ENCODE results near the gene ANKS1B. TPM values are rescaled to one million over a fixed set of nuclear protein-coding genes. Genes with fewer than 3 reads are reported as not detected.

Gene ANKS1B
- total and polyA plus RNA-seq, 7 donors: 0.46 to 7.4 (median 3.6) TPM

- DNase-seq: no peak
- WGBS, 3 donors: 84 to 92% (median 85%) methylated on average over 10 of the region's 10 CpGs
- H3K27ac ChIP-seq: no peak overlapping the region
- H3K27me3 ChIP-seq (ENCODE audit: insufficient read depth in 3 of 3, low read length in 2 of 3): no peaks in the 10 kb centered on the region
- no peak overlapping the region for H3K4me3 ChIP-seq
- H3K4me1 ChIP-seq: no peaks in the 10 kb centered on the region
- H3K9me3 ChIP-seq: no peaks in the 10 kb centered on the region
- TF ChIP-seq CTCF (IDR thresholded peaks at IDR 0.05): no peak
- intact Hi-C loops (cut with DNase I): no loop called here
- ATAC-seq: no peak
- H3K36me3 ChIP-seq (ENCODE audit: insufficient read depth in 1 of 2, low read depth in 1 of 2): peaks cover 0 to 41% of the 10 kb centered on the region in 2 donors
These were observed 1248.1 kb downstream of the ANKS1B start for GRCh38 chr12:98736352-98737321.

DNA sequence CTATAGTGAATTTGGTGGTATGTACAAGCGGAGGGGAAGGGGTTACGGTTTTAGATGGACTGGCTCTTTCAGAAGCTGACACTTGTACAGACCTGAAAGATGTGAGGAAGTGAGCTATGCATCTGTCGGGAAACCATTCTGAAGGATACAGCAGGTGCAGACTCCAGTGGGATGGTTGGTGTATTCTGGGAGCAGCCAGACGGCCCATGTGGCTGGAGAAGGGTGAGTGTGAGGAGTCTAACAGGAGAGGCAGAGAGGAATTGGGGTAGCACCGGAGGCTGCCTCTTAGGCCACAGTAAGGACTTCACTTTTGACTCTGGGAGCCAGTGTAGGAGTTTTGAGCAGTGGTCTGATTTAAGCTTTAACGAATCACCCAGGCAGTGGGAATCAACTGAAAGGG is 1248.9 kb downstream of the ANKS1B start:
- no peaks in the 10 kb centered on the region for H3K27me3 ChIP-seq (ENCODE audit: insufficient read depth in 3 of 3, low read length in 2 of 3)
- peaks cover 0 to 50% of the 10 kb centered on the region in 2 donors for H3K36me3 ChIP-seq (ENCODE audit: insufficient read depth in 1 of 2, low read depth in 1 of 2)
- DNase-seq: no peak
- intact Hi-C loops (cut with DNase I): no loop called here
- no peak for ATAC-seq
- H3K27ac ChIP-seq: no peak overlapping the region
- no peak overlapping the region for H3K4me3 ChIP-seq
- no peak for TF ChIP-seq CTCF (IDR thresholded peaks at IDR 0.05)
- no peaks in the 10 kb centered on the region for H3K9me3 ChIP-seq
- H3K4me1 ChIP-seq: no peaks in the 10 kb centered on the region
- 87 to 92% (median 88%) methylated on average over 6 of the region's 6 CpGs for WGBS, 3 donors

DNA sequence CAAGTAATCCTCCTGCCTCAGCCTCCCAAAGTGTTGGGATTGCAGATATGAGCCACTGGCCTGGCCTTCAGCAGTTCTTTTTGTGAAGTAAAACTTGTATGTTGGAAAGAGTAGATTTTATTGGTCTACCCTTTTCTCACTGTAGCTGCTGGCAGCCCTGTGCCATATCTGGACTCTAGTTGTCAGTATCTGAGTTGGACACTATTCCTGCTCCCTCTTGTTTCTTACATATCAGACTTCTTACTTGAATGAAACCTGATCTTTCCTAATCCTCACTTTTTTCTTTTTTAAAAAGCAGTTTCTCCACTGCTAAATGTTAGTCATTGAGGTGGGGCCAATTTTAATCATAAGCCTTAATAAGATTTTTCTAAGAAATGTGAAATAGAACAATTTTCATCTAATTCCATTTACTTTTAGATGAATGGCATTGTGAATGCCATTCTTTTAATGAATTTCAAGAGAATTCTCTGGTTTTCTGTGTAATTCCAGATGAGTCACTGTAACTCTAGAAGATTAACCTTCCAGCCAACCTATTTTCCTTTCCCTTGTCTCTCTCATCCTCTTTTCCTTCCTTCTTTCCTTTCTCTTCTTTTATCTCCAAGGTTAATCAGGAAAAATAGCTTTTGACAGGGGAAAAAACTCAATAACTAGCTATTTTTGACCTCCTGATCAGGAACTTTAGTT is 1250.9 kb downstream of the ANKS1B start:
- Histone ChIP-seq H3K9me3 (no peaks in the 10 kb centered on the region), H3K27me3 (ENCODE audit: insufficient read depth in 3 of 3, low read length in 2 of 3) (no peaks in the 10 kb centered on the region), H3K27ac (no peak overlapping the region), H3K4me3 (no peak overlapping the region), H3K4me1 (no peaks in the 10 kb centered on the region), H3K36me3 (ENCODE audit: insufficient read depth in 1 of 2, low read depth in 1 of 2) (peaks cover 0 to 70% of the 10 kb centered on the region in 2 donors)
- intact Hi-C loops (cut with DNase I): no loop called here
- DNase-seq (no peak), ATAC-seq (no peak)
- TF ChIP-seq CTCF (IDR thresholded peaks at IDR 0.05): no peak

GRCh38 chr12:98730412-98730811 is 1254.3 kb downstream of the ANKS1B start:
- no peaks in the 10 kb centered on the region for H3K9me3 ChIP-seq
- no peaks in the 10 kb centered on the region for H3K27me3 ChIP-seq (ENCODE audit: insufficient read depth in 3 of 3, low read length in 2 of 3)
- peaks cover 0 to 94% of the 10 kb centered on the region in 2 donors for H3K36me3 ChIP-seq (ENCODE audit: insufficient read depth in 1 of 2, low read depth in 1 of 2)
- no peak overlapping the region for H3K4me3 ChIP-seq
- DNase-seq (no peak), ATAC-seq (no peak)
- no peak for TF ChIP-seq CTCF (IDR thresholded peaks at IDR 0.05)
- H3K27ac ChIP-seq: no peak overlapping the region
- intact Hi-C loops (cut with DNase I): no loop called here
- H3K4me1 ChIP-seq: no peaks in the 10 kb centered on the region
